Hematopoietic multipotent progenitor cell treated with erythropoietin and hydrocortisone succinate and interleukin-3 and kit ligand, for 8 days (in vitro differentiated cells): ENCODE measurements around the gene TNIK.

Source experiments
- DNase-seq: peaks from one replicate; pipeline ENCODE4 v3.0.0-alpha.2; 2015

Gene TNIK

GRCh38 chr3:171013822-171014748 is 446.1 kb downstream of the TNIK start:
- DNase-seq, result no peak

GRCh38 chr3:171011873-171012336 is 448.3 kb downstream of the TNIK start:
- no peak for DNase-seq
